ENCODE measurements around the gene NOA1.
"Not testable (repeated sequence)": the region's sequence is repeated elsewhere in the genome, so short reads cannot be mapped to it uniquely, and the experiment has no call there.

The NOA1 gene

GRCh38 chr4:56953680-56954520, 23.5 kb downstream of the NOA1 start:
- no peak for DNase-seq

GRCh38 chr4:56941403-56941802, 36.0 kb downstream of the NOA1 start:
- no peak for DNase-seq

GRCh38 chr4:56940971-56941370, 36.4 kb downstream of the NOA1 start:
- DNase-seq: no peak

GRCh38 chr4:56940403-56940802, 37.0 kb downstream of the NOA1 start:
- DNase-seq: no peak

- DNase-seq: not testable (repeated sequence)
These were observed 37.6 kb downstream of the NOA1 start for GRCh38 chr4:56939826-56940225.

- DNase-seq: no peak
These were observed 40.1 kb downstream of the NOA1 start for GRCh38 chr4:56937262-56937661.

- DNase-seq: no peak
These were observed 45.5 kb downstream of the NOA1 start for GRCh38 chr4:56931924-56932323.

- DNase-seq: no peak
These were observed 46.8 kb downstream of the NOA1 start for GRCh38 chr4:56930638-56931037.

GRCh38 chr4:56927196-56927595, 50.2 kb downstream of the NOA1 start:
- DNase-seq: no peak

GRCh38 chr4:56914977-56915376, 62.4 kb downstream of the NOA1 start:
- DNase-seq: not testable (repeated sequence)

GRCh38 chr4:56914336-56914735, 63.1 kb downstream of the NOA1 start:
- no peak for DNase-seq

Data from COR-L47 (cell line).